GM21367 (cell line): ENCODE data around the gene STAT6.

Source experiments
- ATAC-seq: cut with Tn5 transposase; IDR thresholded peaks from one replicate; pipeline ENCODE4 v1.9.1; 2021; ENCODE audit not compliant: unreplicated experiment

The STAT6 gene

DNA sequence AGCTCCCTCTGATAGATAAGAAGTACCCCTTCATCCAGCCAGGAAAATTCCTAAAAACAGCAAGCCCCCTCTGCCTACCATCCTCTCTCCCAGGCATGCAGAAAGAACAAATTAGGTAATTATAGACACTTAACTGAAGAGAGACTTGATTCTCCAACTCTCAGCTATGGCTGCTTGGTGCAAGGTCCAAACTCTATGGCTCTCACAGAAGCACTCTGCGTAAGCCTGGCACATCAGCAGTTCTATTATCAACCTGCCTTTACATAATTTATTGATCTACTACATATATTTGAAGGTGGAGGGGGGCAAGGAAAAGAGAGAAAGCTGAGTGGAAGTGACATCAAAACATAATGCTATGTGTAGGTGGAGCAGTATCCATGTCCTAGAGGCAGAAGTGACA lies 60.2 kb downstream of the STAT6 start:
- no peak for ATAC-seq

DNA sequence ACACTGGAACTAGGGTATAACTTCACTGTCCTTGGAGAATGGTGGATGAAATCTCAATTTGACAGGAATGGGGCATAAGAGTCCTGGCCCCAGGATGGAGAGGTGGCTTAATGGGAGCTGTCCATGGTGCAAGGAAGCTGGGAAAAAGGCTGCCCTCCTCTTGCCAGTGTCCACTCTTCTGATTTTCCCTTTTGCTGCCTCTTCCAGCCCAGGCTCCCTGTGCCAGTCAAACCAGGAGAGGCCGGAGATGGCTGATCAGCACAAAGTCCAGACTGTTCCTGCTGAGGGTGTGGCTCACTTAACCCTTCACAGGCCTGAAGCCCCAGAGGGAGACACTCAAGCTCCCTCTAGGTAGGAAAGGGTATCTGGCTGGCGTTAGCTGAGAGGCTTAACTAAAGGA lies 61.3 kb downstream of the STAT6 start, which contains the start of gene MYO1A:
MYO1A (minus strand) TSS at position 240 of the 400 bp plus-strand sequence. CDS start 1,806 bp downstream, outside the sequence.
- no peak for ATAC-seq

DNA sequence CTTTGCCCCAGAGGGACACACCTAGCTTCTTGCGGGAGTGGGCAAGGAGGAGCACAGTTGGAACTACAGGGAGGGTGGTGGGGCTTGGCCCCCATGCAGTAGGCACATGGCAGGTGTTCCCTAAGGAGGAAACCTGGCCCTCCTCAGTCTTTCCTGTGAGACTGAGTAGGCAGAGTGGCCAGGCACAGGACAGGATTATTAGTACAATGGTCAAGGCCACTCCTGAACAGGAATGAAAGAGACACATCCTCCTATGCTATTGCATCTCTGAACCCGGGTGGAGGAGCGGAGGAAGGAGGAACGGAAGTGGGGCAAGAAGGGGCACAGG lies 62.1 kb downstream of the STAT6 start:
- no peak for ATAC-seq

DNA sequence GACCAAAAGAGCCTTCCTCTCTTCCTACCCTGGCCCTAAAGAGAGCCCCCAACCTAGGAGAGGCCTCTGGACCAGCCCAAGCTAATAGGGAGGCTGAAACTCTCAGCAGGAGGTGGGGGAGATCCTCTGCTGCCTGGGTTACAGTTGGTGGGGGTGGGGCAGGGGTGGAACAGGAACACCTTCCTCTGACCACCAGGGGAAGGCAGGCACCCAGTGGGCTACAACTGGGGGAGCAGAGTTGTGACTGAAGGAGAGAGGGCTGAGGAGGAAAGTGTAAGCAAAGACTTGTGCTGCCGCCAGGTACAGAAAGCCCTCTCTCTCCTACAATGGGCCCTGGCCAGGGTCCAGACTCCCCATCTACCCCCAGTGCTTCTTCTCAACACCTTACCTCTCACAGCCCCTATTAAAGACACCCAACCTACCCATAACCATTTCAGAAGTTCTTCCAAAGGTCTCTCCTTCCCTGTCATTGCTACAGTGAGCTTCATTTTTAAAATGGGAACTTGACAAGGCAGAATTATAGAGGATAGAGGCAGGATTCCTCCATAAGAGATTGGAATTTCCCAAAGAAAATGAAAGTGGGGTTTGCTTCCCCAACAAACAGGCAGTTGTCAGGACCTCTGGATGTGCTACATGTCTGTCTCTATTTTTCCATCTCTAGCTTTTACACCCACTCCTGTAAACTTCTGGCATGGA lies 62.6 kb downstream of the STAT6 start:
- no peak for ATAC-seq

DNA sequence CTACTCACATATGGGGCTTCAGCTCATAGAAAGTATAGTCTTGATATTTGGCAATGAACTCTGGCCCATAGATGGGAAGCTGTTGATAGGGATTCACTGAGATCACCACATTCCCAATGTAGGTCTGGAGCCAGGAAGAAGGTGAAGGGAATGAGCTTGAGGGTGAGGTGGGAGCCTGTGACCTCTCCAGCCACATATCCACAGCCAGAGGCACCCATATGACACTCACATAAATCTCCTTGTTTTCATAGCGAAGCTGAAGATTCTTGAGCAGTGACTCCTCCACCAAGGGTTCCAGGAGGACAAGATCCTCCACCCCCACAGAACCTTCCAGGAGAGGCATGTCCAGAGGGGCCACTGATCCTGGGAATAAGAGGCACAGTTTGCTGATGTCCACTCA lies 63.2 kb downstream of the STAT6 start:
- ATAC-seq = no peak

DNA sequence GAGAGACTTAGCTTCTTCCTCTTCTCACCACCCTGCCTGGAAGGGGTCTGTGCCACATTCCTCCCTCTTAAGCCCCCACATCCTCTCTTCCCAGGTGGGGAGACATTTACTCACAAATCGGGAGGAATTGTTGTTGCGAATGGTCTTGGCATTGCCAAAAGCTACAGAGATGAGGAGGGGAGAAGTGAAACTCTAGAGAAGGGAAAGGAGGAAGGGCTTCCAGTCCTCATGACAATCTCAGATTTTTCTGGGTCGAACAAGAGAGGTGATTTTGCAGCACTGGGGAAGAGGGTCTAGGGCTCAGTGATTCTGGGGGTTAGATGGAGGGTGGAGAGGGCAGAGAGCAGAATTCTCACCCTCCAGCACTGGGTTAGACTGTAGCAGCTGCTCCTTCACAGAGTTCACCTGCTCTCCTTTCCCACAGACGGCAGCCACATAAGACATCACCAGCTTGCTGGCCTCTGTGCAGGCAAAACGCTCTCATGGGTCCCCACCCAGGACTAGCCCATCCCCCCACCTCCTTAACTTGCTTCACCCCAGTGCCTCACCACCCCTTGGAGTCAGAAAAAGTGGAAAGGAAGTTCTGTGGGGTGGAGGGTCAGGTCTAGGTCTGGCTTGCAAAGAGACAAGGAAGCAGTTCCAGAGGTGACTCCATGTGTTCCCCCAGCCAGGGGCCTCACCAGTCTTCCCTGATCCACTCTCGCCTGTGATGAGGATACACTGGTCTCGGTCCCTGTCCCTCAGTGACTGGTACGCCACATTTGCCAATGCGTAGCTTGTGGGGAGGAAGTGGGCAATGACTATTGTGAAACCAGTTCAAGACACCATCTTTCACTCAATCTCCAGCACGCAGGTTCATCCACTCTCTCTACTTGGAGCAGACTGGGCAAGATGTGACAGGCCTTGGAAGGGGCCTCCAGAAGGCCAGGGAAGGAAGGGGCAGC lies 63.9 kb downstream of the STAT6 start:
- ATAC-seq = no peak

DNA sequence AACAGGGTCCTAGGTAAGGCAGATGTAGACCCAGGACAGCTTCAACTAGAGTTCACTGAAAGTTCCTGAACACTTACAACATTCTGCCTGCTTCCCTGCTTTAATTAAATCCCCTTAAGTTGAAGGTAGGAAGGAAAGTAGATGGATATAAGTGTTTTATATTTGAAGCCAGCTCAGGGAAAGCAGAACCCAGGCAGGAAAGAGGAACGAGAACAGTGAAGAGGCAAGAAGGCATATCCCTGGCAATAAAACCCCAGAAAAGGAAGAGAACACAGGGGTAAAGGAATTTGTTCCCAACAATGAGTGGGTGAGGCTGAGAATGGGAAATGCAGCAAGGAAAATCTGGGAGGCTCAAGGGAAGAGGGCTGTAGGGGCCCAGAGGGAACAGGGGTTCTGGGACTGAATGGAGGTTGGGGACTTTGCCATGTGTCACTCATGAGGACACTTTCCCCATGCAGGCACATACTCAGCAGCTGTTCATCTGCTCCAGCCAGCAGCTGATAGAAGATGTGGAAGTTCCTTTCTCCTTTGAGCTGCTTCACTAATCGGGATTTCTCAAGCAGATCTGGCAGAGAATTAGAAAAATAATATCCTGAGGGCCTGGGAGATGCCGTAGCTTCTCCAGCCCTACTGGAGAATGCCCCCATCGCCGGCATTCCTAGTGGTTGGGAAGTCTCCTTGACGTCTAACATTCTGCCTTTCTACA lies 64.9 kb downstream of the STAT6 start:
- no peak for ATAC-seq
